BLaER1 (cell line): ENCODE results near the gene PDK4.

Experiments
- H3K27ac ChIP-seq: shearing (Covaris generic); formaldehyde crosslinking; 2 replicates; pipeline ENCODE4 v1.8.1; 2022
- H3K27me3 ChIP-seq: shearing (Covaris generic); formaldehyde crosslinking; 2 replicates; pipeline ENCODE4 v1.8.1; 2022
- H3K36me3 ChIP-seq: shearing (Covaris generic); formaldehyde crosslinking; 2 replicates; pipeline ENCODE4 v1.8.1; 2022
- H3K4me1 ChIP-seq: shearing (Covaris generic); formaldehyde crosslinking; 2 replicates; pipeline ENCODE4 v1.8.1; 2022
- H3K4me2 ChIP-seq: shearing (Covaris generic); formaldehyde crosslinking; 2 replicates; pipeline ENCODE4 v1.8.1; 2022
- H3K4me3 ChIP-seq: shearing (Covaris generic); formaldehyde crosslinking; 2 replicates; pipeline ENCODE4 v1.8.1; 2022
- H3K9ac ChIP-seq: shearing (Covaris generic); formaldehyde crosslinking; 2 replicates; pipeline ENCODE4 v1.8.1; 2022
- H3K9me3 ChIP-seq: shearing (Covaris generic); formaldehyde crosslinking; 2 replicates; pipeline ENCODE4 v1.8.1; 2022
- H4K20me1 ChIP-seq: shearing (Covaris generic); formaldehyde crosslinking; 2 replicates; pipeline ENCODE4 v1.8.1; 2022
- Cebpa-rat ChIP-seq: shearing (Covaris generic); IDR thresholded peaks from 2 replicates; pipeline ENCODE4 v1.8.1; 2022

The PDK4 gene

DNA sequence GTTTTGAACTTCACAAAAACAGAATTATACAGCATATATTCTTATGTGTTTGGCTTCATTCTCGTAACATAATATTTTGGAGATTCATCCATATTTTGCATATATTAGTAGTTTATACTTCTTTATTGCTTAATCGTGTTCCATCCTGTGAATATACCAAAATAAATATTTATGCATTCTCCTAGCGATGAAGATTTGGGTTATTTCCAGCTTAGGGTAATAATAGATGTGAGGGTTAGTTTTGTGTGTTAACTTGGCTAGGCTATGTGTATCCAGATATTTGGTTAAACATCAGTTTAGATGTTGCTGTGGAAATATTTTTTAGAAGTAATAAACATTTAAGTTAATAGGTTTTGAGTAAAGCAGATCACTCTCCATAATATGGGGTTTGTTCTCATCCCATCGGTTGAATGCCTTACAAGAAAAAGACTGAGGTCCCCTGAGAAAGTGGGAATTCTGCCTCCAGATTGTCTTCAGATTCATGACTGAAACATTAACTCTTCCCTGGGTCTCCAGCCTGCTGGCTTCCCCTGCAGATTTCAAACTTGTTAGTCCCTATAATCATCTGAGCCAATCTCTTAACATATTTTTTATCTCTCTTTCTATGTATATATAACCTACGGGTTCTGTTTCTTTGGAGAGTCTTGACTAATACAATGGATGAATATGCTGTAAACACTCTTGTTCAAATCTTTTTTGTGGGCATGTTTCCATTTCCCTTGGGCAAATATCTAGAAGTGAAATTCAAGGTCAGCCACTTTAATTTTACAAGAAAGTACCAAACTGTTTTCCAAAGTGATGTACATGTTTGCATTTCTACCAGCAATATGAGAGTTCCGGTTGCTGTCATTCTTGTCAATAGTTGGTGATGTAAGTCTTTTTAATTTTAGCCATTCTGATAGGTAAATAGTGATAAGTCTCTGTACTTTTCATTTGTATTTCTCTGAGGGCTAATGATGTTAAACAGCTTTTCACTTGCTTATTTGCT lies 48.7 kb downstream of the PDK4 start:
- no peak overlapping the region for H3K27ac ChIP-seq

GRCh38 chr7:95546647-95547046 lies 49.7 kb downstream of the PDK4 start:
- H3K36me3 ChIP-seq: no peaks in the 10 kb centered on the region
- no peak overlapping the region for H3K4me2 ChIP-seq
- no peaks in the 10 kb centered on the region for H3K9me3 ChIP-seq
- H4K20me1 ChIP-seq: no peaks in the 10 kb centered on the region
- H3K9ac ChIP-seq: no peak overlapping the region
- no peak overlapping the region for H3K27ac ChIP-seq
- no peaks in the 10 kb centered on the region for H3K27me3 ChIP-seq
- no peak overlapping the region for H3K4me3 ChIP-seq
- no peaks in the 10 kb centered on the region for H3K4me1 ChIP-seq
- no peak for TF ChIP-seq Cebpa-rat

More for the DNA sequence above, 48.7 kb downstream of the PDK4 start:
- TF ChIP-seq Cebpa-rat: no peak
- H3K36me3 ChIP-seq: no peaks in the 10 kb centered on the region
- no peaks in the 10 kb centered on the region for H4K20me1 ChIP-seq
- no peak overlapping the region for H3K4me3 ChIP-seq
- no peaks in the 10 kb centered on the region for H3K4me1 ChIP-seq
- no peak overlapping the region for H3K9ac ChIP-seq
- H3K4me2 ChIP-seq: no peak overlapping the region
- no peaks in the 10 kb centered on the region for H3K9me3 ChIP-seq
- H3K27me3 ChIP-seq: no peaks in the 10 kb centered on the region

GRCh38 chr7:95545673-95546072 lies 50.6 kb downstream of the PDK4 start:
- no peak overlapping the region for H3K4me3 ChIP-seq

GRCh38 chr7:95545007-95545615 lies 51.2 kb downstream of the PDK4 start:
- H3K36me3 ChIP-seq: no peaks in the 10 kb centered on the region
- H3K4me1 ChIP-seq: no peaks in the 10 kb centered on the region
- no peak overlapping the region for H3K4me2 ChIP-seq
- H3K9ac ChIP-seq: no peak overlapping the region
- H3K4me3 ChIP-seq: no peak overlapping the region
- no peaks in the 10 kb centered on the region for H4K20me1 ChIP-seq
- H3K27me3 ChIP-seq: no peaks in the 10 kb centered on the region
- no peaks in the 10 kb centered on the region for H3K9me3 ChIP-seq
- no peak for TF ChIP-seq Cebpa-rat
- H3K27ac ChIP-seq: no peak overlapping the region

More at GRCh38 chr7:95545673-95546072, 50.6 kb downstream of the PDK4 start:
- TF ChIP-seq Cebpa-rat: no peak
- Histone ChIP-seq H4K20me1 (no peaks in the 10 kb centered on the region), H3K4me1 (no peaks in the 10 kb centered on the region), H3K36me3 (no peaks in the 10 kb centered on the region), H3K4me2 (no peak overlapping the region), H3K27ac (no peak overlapping the region), H3K27me3 (no peaks in the 10 kb centered on the region), H3K9ac (no peak overlapping the region), H3K9me3 (no peaks in the 10 kb centered on the region)

- no peaks in the 10 kb centered on the region for H3K9me3 ChIP-seq
- no peak overlapping the region for H3K4me3 ChIP-seq
- H3K4me1 ChIP-seq: no peaks in the 10 kb centered on the region
- H3K9ac ChIP-seq: no peak overlapping the region
- H3K27ac ChIP-seq: no peak overlapping the region
- no peak for TF ChIP-seq Cebpa-rat
- H3K4me2 ChIP-seq: no peak overlapping the region
- no peaks in the 10 kb centered on the region for H4K20me1 ChIP-seq
- no peaks in the 10 kb centered on the region for H3K36me3 ChIP-seq
- H3K27me3 ChIP-seq: no peaks in the 10 kb centered on the region
These were observed 52.1 kb downstream of the PDK4 start for GRCh38 chr7:95544171-95544570.

- no peak for TF ChIP-seq Cebpa-rat
- H3K27ac ChIP-seq: no peak overlapping the region
These were observed 53.0 kb downstream of the PDK4 start for GRCh38 chr7:95543312-95543711.

DNA sequence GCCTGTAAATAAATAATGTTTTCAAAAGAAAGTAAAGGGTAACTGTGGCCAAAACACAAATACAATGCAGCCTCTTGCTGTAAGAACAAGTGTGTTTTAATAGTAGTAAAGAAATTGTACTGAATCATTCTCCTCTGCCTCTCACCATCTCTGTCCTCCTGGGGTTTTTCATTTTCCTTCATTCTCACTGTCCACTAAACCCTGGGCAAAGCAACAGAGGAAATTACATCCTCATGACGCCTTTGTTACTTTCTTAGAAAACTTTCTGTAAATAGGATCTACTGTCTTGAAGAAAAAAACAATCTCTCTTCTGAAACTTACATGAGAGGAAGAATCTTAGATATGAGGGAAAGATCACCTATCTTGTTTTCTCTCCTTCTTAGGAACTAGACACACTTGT lies 56.0 kb downstream of the PDK4 start:
- TF ChIP-seq Cebpa-rat: no peak
- H3K36me3 ChIP-seq: no peaks in the 10 kb centered on the region
- H3K27ac ChIP-seq: no peak overlapping the region
- no peak overlapping the region for H3K9ac ChIP-seq
- no peak overlapping the region for H3K4me3 ChIP-seq
- H3K4me2 ChIP-seq: no peak overlapping the region
- H4K20me1 ChIP-seq: no peaks in the 10 kb centered on the region
- no peaks in the 10 kb centered on the region for H3K9me3 ChIP-seq
- H3K27me3 ChIP-seq: no peaks in the 10 kb centered on the region
- no peaks in the 10 kb centered on the region for H3K4me1 ChIP-seq

More at GRCh38 chr7:95543312-95543711, 53.0 kb downstream of the PDK4 start:
- H3K4me2 ChIP-seq: no peak overlapping the region
- H3K9ac ChIP-seq: no peak overlapping the region
- H3K27me3 ChIP-seq: no peaks in the 10 kb centered on the region
- H4K20me1 ChIP-seq: no peaks in the 10 kb centered on the region
- no peaks in the 10 kb centered on the region for H3K36me3 ChIP-seq
- H3K9me3 ChIP-seq: no peaks in the 10 kb centered on the region
- H3K4me1 ChIP-seq: no peaks in the 10 kb centered on the region
- no peak overlapping the region for H3K4me3 ChIP-seq

GRCh38 chr7:95539426-95539825 lies 56.9 kb downstream of the PDK4 start:
- Histone ChIP-seq H3K9ac (no peak overlapping the region), H4K20me1 (no peaks in the 10 kb centered on the region), H3K27me3 (no peaks in the 10 kb centered on the region), H3K9me3 (no peaks in the 10 kb centered on the region), H3K4me2 (no peak overlapping the region), H3K4me1 (no peaks in the 10 kb centered on the region), H3K36me3 (no peaks in the 10 kb centered on the region), H3K4me3 (no peak overlapping the region), H3K27ac (no peak overlapping the region)
- TF ChIP-seq Cebpa-rat: no peak

- no peaks in the 10 kb centered on the region for H4K20me1 ChIP-seq
- H3K36me3 ChIP-seq: no peaks in the 10 kb centered on the region
- H3K4me3 ChIP-seq: no peak overlapping the region
- H3K4me1 ChIP-seq: no peaks in the 10 kb centered on the region
- H3K9me3 ChIP-seq: no peaks in the 10 kb centered on the region
- no peak overlapping the region for H3K4me2 ChIP-seq
- H3K27me3 ChIP-seq: no peaks in the 10 kb centered on the region
- H3K9ac ChIP-seq: no peak overlapping the region
- TF ChIP-seq Cebpa-rat: no peak
- no peak overlapping the region for H3K27ac ChIP-seq
These were observed 58.8 kb downstream of the PDK4 start for GRCh38 chr7:95537468-95537867.

DNA sequence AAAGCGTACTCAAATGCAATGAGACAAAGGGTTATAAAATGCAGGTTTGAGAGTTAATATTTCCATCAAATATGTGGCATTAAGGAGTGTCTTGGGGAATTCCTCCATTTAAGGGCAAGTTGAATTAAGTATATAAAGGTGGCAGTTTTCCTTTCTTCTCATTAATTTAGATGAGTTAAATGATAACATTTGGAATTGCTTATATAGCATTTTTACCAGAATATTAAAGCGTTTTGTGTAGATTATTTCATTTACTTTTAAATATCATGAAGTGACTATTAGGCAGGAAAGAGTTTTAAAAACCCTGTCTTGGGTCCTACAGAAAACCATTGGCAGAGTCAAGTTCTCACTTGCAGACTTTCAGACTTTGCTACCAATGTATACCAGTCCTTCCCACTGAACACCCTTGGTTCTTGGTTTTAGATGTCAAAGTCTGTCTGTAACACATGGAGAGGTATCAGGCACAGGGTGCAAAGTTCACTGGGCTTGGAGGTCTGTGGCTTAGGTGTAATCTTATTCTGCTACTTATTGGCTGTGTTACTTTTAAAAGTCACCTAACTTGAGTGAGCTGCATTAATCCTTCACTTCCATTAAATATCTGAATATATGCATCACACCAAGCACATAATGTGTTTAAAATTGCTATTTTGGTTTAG lies 59.5 kb downstream of the PDK4 start:
- H3K27me3 ChIP-seq: no peaks in the 10 kb centered on the region
- no peaks in the 10 kb centered on the region for H4K20me1 ChIP-seq
- no peak overlapping the region for H3K9ac ChIP-seq
- H3K4me1 ChIP-seq: no peaks in the 10 kb centered on the region
- H3K36me3 ChIP-seq: no peaks in the 10 kb centered on the region
- H3K4me2 ChIP-seq: no peak overlapping the region
- no peaks in the 10 kb centered on the region for H3K9me3 ChIP-seq
- TF ChIP-seq Cebpa-rat: no peak
- H3K27ac ChIP-seq: no peak overlapping the region
- H3K4me3 ChIP-seq: no peak overlapping the region
